GM19324 (cell line): ENCODE results near the gene STAT5A.

Experiments
- ATAC-seq: cut with Tn5 transposase; IDR thresholded peaks from one replicate; pipeline ENCODE4 v1.9.1; 2021; ENCODE audit warnings: mild to moderate bottlenecking, moderate library complexity; ENCODE audit not compliant: unreplicated experiment, low FRiP score

STAT5A gene

GRCh38 chr17:42266918-42267766 lies 21.2 kb upstream of the STAT5A start:
- no peak for ATAC-seq

DNA sequence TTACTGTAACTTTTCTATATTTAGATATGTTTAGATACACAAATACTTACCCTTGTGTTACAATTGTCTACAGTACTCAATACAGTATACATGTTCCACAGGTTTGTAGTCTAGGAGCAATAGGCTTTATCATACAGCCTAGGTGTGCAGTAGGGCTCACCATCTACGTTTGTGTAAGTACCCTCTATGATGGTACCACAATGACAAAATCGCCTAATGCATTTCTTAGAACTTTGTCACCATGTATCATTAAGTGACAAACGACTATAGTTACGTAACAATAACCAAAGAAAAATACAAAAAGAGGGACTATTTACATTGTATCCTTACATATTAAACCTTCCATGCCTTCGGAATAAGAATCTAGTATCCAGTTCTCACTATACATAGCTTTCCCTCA lies 20.1 kb upstream of the STAT5A start:
- no peak for ATAC-seq

GRCh38 chr17:42270170-42270535 lies 18.1 kb upstream of the STAT5A start:
- no peak for ATAC-seq

- ATAC-seq = no peak
Observed at GRCh38 chr17:42270596-42270995, 17.7 kb upstream of the STAT5A start.

GRCh38 chr17:42271006-42271778 lies 17.1 kb upstream of the STAT5A start:
- ATAC-seq = no peak

GRCh38 chr17:42271779-42272035 lies 16.6 kb upstream of the STAT5A start:
- no peak for ATAC-seq

DNA sequence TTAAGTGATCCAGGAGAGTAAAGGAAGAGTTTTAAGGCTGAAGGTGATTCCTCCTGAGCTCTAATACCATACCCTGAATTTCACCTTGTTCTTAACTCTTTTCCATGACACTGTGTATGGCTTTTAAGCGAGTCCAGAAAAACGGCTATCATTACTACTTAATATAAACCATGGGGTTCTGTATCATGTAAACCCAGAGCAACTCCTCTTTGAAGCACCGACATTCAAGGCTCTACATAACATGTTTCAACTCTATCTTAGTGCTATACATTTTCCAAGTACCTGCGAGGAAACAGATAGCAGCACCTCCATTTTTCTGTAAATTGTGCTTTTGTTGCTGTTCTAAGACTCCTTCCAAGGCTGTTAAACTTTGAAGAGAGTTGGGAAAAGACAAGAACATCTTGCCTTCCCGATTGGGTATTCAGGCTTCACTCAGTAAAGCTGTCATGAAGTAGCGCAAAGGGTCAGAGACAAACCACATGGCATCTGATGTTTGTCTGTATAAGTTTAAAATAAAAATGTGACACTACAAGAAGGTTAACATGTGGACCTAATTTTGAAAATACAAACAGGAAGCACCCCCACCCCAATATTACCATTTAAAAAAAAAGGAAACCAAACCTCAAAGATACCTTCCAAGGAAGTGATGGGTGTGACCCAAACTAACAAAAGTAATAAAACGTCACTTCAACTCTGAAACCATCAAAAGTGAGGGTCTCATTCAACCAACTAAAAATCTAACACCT lies 16.0 kb upstream of the STAT5A start:
- ATAC-seq = no peak

GRCh38 chr17:42273474-42274252 lies 14.6 kb upstream of the STAT5A start:
- no peak for ATAC-seq

DNA sequence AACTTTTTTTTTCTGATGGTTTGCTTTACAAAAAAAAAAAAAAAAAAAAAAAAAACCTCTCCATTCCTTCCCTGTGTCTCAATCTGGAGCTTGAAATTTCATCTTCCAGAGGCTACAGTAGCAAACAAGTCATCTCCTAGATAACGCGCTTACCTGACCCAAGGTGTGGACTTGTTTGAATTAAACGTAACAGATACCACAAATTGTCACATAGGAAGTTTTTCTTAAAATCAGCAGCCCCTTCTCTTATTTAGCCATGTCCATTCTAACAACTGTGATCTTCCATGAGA lies 14.1 kb upstream of the STAT5A start:
- ATAC-seq = no peak

DNA sequence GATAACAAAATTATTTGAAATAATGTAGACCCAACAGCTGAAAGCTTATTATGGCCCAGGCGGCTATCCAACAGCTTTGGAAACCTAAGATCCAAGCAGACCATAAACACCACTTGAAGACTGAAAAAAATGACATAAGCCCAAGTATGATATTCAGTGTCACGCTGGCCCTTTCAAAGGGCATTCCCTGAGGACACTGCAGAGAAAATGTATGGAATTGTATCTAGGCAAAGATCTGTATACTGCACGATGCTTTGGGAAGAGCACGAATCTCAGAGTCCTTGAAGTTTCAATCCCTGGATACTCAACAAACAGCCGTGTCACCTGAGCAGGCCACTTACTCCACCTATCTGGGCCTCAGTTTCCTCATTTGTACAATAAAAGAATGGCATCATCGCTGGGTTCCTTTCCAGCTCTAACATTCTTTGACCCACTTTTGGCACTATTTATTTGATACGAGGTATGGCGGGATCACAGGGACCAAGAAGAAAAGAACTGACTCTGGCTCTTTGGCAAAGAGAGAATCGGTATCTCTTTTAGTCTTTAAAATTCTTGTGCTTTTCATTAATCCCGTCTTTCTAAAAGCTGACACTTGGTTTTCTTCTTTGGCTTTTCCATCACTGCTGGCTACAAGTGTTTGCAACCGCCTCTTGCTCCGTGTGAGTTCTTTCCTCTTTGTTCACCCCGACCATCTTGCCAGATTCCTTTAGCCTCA lies 13.3 kb upstream of the STAT5A start:
- ATAC-seq = no peak

DNA sequence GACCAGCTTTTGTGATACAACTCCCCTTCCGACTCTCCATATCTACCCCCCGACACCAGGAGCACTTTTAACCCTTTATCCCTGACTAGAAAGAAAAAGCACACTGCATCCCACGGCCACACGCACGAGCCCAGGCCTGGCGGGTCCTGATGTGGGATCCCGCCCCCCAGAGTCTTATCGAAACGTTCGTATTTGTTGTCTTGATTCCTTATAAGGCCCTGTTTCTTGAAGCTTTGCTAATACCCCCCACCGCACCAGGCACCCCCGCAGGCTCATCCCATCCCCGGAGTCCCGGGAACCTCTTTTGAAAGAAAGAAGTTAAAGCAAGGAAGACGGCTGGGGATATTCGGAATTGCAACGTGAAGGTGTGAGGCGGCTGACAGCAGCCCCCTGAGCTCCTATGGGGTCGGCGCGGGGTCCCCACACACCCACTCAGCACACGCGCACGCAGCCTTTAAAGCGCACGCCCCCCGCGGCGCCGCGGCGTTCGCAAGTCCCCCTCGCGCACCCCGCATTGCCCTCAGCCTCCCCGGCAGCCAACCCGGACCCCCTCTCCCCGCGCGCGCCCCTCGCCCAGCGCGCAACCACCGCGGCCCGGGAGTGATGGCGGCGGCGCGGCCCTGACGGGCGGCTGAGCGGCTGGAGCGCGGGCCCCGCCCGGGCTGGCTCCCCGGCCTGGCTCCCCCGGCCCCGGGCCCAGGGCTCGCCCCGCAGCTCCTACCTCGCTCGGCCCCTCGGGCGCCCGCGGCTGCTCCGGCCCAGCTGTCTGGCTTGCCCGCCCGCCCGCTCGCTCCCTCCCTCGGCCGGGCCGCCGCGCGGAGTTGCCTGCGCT lies 12.6 kb upstream of the STAT5A start:
- ATAC-seq = peak; percentile 61

GRCh38 chr17:42276359-42276608 lies 12.0 kb upstream of the STAT5A start, which contains the start of gene STAT5B:
Gene STAT5B (minus strand): TSS chr17:42276391. CDS start chr17:42232127, 44,264 bp downstream.
- ATAC-seq = peak; percentile 71

DNA sequence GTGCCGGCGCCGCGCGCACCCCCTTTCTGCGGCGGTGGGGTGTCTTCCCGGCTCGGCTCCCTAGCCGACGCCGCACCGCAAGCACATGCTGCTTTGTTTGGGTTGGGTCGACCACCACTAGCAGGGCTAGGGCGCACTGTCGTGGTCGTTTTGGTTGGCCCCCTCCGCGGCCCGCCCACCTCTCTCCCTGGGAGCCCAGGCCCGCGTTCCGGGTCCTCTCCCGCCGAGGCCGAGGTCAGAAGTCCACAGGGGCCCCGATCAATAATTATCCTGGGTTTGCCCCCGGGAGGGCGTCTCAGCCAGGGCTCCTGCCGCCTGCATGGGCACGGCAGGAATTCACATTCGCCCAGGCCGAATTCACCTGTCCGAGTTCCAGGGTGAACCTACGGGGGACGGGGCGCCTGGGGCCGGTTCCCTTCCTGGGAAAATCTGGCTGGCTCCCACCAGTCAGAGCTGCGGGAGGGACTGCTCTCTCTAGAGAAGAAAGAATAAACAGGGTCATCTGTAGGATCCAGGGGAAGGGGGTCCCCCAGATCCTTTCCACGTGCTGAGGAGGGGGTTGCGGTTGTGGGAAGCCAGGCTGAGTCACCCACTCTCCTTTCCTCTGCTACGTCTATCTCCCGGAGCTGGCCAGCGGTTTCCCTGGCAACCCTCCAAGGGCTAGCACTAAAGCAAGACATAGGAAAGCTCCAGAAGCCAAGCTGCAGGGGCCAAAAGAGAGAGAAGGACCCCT lies 11.5 kb upstream of the STAT5A start:
- peak; percentile 19 for ATAC-seq

- no peak for ATAC-seq
Observed at GRCh38 chr17:42277342-42277712, 11.0 kb upstream of the STAT5A start.

DNA sequence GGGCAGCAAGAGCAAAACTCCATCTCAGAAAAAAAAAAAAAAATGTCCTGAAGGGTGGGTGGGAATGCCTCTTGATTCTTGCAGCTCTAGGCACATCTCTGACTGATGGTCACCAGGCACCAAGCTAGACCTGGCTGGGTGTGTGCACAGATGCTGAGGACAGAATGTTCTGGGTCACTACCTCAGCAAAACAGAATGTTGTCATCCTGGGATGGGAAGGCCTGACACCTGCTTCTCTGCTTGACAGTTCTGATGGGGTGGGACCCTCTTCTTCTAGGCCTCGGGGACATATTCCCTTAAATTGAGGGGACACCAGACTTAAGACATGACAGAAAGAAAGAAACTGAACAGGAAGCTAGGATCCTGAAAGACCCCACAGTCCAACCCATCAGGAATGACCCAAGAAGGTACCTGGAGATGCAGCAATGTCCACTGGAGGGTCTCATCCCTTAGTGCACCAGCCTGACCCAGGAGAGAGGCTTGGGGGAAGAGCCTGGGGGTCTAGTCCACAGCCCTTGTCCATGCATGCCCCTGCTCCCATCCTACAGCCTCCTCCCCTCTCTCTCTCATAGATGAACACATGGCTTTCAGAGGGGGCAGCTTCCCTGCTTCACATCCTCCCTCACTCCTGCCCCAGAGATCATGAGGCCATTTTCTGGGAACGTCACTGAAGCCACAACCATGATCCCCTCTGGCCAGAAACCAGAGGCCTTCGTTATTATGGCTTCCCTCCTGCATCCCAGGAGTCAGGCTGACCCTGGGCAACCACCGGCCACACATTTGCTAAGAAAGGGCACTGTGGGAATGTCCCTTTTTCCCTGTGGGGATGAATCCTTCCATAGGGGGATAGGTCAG lies 8.3 kb upstream of the STAT5A start:
- ATAC-seq = no peak

GRCh38 chr17:42281571-42282096 lies 6.7 kb upstream of the STAT5A start:
- no peak for ATAC-seq

DNA sequence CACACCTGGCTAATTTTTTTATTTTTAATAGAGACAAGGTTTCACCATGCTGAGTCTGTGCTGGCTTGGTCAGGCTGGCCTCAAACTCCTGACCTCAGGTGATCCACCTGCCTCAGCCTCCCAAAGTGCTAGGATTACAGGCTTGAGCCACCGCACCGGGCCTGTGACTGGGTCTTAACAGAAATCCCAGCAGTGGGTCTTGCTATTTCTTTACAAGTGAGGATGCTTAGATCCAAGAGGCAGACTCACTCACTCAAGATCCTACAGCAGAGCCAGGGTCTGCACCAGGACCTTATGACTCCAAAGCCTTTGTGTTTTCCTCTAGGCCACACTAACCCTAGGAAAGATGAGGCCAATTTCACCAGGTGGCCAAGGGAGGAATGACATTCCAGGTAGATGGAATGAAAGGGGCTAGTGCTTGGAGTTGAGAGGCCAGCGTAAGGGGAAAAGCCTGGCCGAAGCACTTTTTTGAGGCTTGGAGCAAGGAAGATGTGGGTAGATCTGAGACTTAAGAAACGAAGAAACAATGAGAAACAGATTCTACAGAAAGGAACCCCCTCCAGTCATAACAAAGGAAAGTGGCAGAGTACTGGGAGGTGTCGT lies 5.7 kb upstream of the STAT5A start:
- no peak for ATAC-seq
